Activated gamma-delta T cell treated with Interleukin-2 at 50 U/mL for 16 hours (primary cell): Measurements from ENCODE around the gene DLK1.

Experiments
- DNase-seq: peaks from one replicate; pipeline ENCODE4 v3.0.0-alpha.2; 2020

Gene DLK1

GRCh38 chr14:100780646-100781355 is 54.1 kb downstream of the DLK1 start:
- no peak for DNase-seq

GRCh38 chr14:100781952-100782351 is 55.3 kb downstream of the DLK1 start:
- no peak for DNase-seq

GRCh38 chr14:100782516-100783320 is 56.0 kb downstream of the DLK1 start:
- DNase-seq = no peak

DNA sequence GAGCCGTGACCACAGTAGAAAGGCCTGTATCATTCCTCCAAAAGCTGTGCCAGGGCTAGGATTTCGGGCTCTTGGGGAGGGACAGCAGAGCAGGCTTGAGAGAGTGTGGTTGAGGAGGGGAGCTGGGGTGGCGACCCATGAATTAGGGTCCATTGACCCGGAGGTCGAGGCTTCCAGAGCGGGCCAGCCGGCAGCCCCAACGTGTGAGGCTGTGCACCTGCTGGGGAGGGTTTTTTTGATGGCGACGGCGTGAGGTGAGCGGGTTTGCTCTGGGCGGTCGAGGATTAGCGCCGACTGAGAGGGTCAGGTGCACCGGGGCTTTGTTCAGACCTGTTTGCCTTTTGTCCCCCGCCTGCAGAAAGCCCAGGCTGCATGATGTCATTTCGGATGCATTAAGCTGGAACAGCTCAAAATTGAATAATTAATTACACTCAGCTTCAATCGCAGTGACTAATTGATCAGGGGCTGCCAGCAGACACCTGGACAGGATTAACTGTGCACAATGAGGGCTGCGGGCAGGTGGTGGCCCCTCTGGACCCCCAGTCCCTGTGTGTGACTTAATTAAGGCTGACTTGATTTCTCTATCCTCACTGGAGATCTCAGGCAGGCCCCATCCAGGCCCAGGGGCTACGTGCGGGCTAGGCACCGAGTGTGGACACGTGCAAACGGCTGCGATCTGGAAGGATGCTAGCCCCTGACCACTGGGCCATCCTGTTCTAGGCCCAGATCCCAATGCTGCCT is 57.1 kb downstream of the DLK1 start:
- DNase-seq = no peak

DNA sequence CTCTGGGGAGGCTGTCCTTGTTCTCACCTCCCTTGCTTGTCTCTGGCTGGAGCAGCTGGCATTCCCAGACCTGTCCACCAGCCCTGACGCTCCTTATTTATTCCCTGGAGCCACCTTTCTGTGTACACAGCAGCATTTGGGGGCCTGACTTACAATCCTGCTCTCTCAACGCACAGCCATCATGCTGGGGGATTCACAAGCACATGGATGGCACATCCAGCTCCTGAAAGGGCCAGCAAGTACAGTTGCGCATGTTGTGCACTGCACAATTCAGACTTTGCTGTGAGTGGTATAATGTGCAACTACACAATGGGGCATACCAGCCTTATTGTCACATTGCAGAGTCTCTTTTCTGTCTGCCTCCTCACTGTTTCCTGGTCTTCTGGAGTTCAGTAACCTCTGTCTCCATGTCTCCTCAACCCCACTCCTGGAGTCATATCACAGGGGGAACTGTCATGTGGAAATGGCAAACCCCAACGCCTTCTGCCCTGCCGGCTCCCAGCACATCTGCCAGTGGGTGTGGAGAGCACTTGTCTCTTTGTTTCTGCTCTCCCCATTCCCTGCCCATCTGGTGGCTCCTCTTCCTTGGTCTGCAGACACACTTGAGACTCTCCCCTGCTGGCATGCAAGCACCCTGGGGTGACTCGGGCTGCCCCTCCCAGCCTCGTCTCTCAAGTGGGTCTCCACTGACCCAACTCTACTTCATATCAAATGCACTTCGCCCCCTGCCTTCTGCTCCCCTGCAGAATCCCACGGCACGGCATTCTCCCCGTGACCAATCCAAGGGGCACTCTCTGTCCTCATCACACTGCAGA is 58.0 kb downstream of the DLK1 start:
- DNase-seq = no peak

GRCh38 chr14:100785338-100785615 is 58.6 kb downstream of the DLK1 start:
- DNase-seq = no peak

- no peak for DNase-seq
Observed at GRCh38 chr14:100785626-100786025, 58.9 kb downstream of the DLK1 start.

DNA sequence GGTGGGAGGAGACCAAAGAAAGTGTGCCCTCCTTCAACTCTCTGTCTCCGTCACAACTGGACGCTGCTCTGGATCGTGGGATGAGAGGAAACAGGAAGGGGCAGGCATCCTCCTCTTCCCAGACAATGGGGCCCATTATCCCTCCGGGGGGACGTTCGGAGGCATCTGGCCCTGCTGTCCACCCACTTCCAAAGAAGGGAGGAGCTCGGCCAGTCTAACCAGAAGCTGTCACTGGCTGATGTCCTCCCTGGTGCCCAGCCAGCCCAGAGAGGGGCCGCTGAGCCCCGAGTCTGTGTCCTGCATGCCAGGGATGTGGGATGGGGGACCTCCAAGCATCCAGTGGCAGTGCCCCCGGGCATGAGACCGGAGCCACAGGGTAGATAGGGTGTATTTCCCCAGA is 59.4 kb downstream of the DLK1 start:
- no peak for DNase-seq

- no peak for DNase-seq
Observed at GRCh38 chr14:100786576-100787219, 60.0 kb downstream of the DLK1 start.

- no peak for DNase-seq
Observed at GRCh38 chr14:100787659-100788058, 61.0 kb downstream of the DLK1 start.
